ENCODE data around the gene FOXO3. TPM values are rescaled to one million over a fixed set of nuclear protein-coding genes. Genes with fewer than 3 reads are reported as not detected.

FOXO3 gene
- total and polyA plus RNA-seq, 2 of the 13 experiments (the other 11 are each of a cell fraction or from before 2014, with no cell fraction given): 16.0 to 22.5 TPM

DNA sequence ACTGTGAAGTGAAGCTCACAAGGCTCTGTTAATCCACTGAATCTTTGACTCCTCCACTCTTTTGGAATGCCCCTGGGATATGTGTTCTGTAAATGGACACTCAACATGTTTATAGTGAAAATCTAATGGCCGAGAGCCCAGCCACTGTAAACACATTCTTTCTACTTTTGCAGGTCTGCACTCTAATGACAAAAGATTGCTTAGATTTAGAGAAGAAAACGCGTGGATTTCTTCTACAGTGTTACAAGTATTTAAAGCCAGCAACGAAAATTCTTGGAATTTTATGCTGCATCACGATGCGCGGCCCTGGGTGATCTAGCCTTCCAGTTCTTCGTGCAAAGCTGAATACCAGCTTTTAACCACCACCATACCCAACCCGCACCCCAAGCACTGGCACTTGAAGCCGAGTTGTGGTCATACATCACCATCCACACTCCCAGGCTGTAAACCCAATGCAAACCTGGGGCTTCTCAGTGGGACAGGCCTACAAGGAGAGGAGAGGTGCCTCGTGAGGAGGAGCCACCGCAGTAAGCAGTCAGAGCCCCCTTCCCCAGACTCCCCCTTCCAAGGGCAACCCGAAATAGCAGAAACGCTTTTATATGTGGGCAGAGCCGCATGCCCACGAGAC lies 3.7 kb upstream of the FOXO3 start:
- CTCF ChIA-PET (ENCODE audit: low intra/inter-chr PET ratio, low total read pairs): no interaction called here
- no peak for FAIRE-seq
- H3K27ac ChIP-seq (ENCODE audit: extremely low read length, insufficient read depth, low read length): peak overlapping the region; percentile 96
- peak overlapping the region; percentile 61 to 79 (median 71) for H3K4me3 ChIP-seq (replicated peaks in 1 of 3; ENCODE audit: insufficient read depth in 1 of 3, low read depth in 2 of 3, low read length in 3 of 3)
- POLR2A ChIA-PET: interaction anchor here (1.1 to 1.4 kb wide), 2 partner anchors 291 to 599 kb away, joined by 4 to 5 read pairs; partner anchors contain the start of genes ARMC2 and SEC63
- no peak overlapping the region for H2AFZ ChIP-seq (ENCODE audit: low read length)
- peaks cover 5% of the 10 kb centered on the region for H3K79me2 ChIP-seq (ENCODE audit: insufficient read depth, low read length)
- peak overlapping the region; percentile 100 for H3K4me2 ChIP-seq (ENCODE audit: low read depth, low read length)
- H3K9me3 ChIP-seq (ENCODE audit: low read length): no peaks in the 10 kb centered on the region
- BruUV-seq (replicated peaks): no TSS peak
- intact Hi-C loops (cut with micrococcal nuclease; ENCODE audit: unreplicated experiment): loop anchor here (5.0 kb wide), 1 partner anchor 280 kb away; no protein-coding TSS in a partner anchor
- no peaks in the 10 kb centered on the region; a peak in 2 of 5 replicates for H3K27me3 ChIP-seq (ENCODE audit: control insufficient read depth in 1 of 2, insufficient read depth in 2 of 2, low read length in 2 of 2)
- H3K9ac ChIP-seq (ENCODE audit: insufficient read depth, low read depth, low read length): peak overlapping the region; percentile 88
- no peak for DNase-seq (ENCODE audit: low spot score)
- in situ Hi-C loops (cut with HindIII; ENCODE audit: extremely low pct_ligation_motif_present, low pct_unique_long_range_greater_than_20kb): no loop called here
- H4K20me1 ChIP-seq (ENCODE audit: insufficient read depth, low read length): no peaks in the 10 kb centered on the region
- H3K4me1 ChIP-seq (ENCODE audit: insufficient read depth, low read length): peaks cover 35% of the 10 kb centered on the region
- ATAC-seq: no peak
- 6% methylated on average over 16 of the region's 16 CpGs for WGBS (ENCODE audit: low lambda C conversion rate)
- no peaks in the 10 kb centered on the region for H3K36me3 ChIP-seq (replicated peaks in 1 of 2; ENCODE audit: control insufficient read depth in 1 of 2, insufficient read depth in 2 of 2, low read length in 2 of 2)
- TF ChIP-seq ZNF235 (CRISPR knock-in tag; IDR thresholded peaks at IDR 0.05; ENCODE audit: borderline replicate concordance) (peak; percentile 18; the same call in 1 of the 2 replicates), KLF9 (CRISPR knock-in tag; IDR thresholded peaks at IDR 0.05; ENCODE audit: low read depth) (no peak), ZNF605 (CRISPR knock-in tag; IDR thresholded peaks at IDR 0.05) (0 out of 2 replicates have a peak, but pooled peaks have one; percentile 36), NR2C2 (CRISPR knock-in tag; IDR thresholded peaks at IDR 0.05; ENCODE audit: borderline replicate concordance) (no peak; the same call in 1 of the 2 replicates), AKAP8 (CRISPR knock-in tag; IDR thresholded peaks at IDR 0.05) (0 out of 2 replicates have a peak, but pooled peaks have one; percentile 15), ZNF572 (CRISPR knock-in tag; IDR thresholded peaks at IDR 0.05) (0 out of 2 replicates have a peak, but pooled peaks have one; percentile 33), ZNF619 (CRISPR knock-in tag; IDR thresholded peaks at IDR 0.05) (0 out of 2 replicates have a peak, but pooled peaks have one; percentile 43), U2AF2 (IDR thresholded peaks at IDR 0.05; ENCODE audit: low read depth, low read length) (no peak), ZMYM4 (CRISPR knock-in tag; IDR thresholded peaks at IDR 0.05) (no peak), ZNF280B (CRISPR knock-in tag; IDR thresholded peaks at IDR 0.05; ENCODE audit: borderline replicate concordance) (0 out of 2 replicates have a peak, but pooled peaks have one; percentile 75)
- TF ChIP-seq, protein P1, sequence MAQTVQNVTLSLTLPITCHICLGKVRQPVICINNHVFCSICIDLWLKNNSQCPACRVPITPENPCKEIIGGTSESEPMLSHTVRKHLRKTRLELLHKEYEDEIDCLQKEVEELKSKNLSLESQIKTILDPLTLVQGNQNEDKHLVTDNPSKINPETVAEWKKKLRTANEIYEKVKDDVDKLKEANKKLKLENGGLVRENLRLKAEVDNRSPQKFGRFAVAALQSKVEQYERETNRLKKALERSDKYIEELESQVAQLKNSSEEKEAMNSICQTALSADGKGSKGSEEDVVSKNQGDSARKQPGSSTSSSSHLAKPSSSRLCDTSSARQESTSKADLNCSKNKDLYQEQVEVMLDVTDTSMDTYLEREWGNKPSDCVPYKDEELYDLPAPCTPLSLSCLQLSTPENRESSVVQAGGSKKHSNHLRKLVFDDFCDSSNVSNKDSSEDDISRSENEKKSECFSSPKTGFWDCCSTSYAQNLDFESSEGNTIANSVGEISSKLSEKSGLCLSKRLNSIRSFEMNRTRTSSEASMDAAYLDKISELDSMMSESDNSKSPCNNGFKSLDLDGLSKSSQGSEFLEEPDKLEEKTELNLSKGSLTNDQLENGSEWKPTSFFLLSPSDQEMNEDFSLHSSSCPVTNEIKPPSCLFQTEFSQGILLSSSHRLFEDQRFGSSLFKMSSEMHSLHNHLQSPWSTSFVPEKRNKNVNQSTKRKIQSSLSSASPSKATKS (CRISPR knock-in tag; IDR thresholded peaks at IDR 0.05): no peak
- TF ChIP-seq, protein P2, sequence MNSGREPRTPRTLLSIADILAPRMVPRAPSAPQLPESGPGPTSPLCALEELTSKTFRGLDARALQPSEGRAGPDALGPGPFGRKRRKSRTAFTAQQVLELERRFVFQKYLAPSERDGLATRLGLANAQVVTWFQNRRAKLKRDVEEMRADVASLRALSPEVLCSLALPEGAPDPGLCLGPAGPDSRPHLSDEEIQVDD (CRISPR knock-in tag; IDR thresholded peaks at IDR 0.05; ENCODE audit: borderline replicate concordance): 0 out of 2 replicates have a peak, but pooled peaks have one; percentile 24
- TF ChIP-seq, protein P3, sequence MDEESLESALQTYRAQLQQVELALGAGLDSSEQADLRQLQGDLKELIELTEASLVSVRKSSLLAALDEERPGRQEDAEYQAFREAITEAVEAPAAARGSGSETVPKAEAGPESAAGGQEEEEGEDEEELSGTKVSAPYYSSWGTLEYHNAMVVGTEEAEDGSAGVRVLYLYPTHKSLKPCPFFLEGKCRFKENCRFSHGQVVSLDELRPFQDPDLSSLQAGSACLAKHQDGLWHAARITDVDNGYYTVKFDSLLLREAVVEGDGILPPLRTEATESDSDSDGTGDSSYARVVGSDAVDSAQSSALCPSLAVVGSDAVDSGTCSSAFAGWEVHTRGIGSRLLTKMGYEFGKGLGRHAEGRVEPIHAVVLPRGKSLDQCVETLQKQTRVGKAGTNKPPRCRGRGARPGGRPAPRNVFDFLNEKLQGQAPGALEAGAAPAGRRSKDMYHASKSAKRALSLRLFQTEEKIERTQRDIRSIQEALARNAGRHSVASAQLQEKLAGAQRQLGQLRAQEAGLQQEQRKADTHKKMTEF (CRISPR knock-in tag; IDR thresholded peaks at IDR 0.05): 0 out of 2 replicates have a peak, but pooled peaks have one; percentile 13
